Progenitor cell of endocrine pancreas (in vitro differentiated cells): Measurements from ENCODE around the gene TCTN2. TPM values are rescaled to one million over a fixed set of nuclear protein-coding genes. Genes with fewer than 3 reads are reported as not detected.

Experiments
- DNase-seq: peaks from one replicate; pipeline ENCODE4 v3.0.0; 2021; ENCODE audit warnings: low spot score; ENCODE audit not compliant: unreplicated experiment
- H3K27ac Mint-ChIP-seq: 2 replicates; pipeline ENCODE4 v1.8.0; 2021; ENCODE audit warnings: mild to moderate bottlenecking, moderate library complexity, mixed read lengths
- H3K27me3 Mint-ChIP-seq: 2 replicates; pipeline ENCODE4 v1.8.0; 2021; ENCODE audit warnings: mixed read lengths
- H3K36me3 Mint-ChIP-seq: 2 replicates; pipeline ENCODE4 v1.8.0; 2022; ENCODE audit warnings: mixed read lengths; ENCODE audit not compliant: insufficient read depth
- H3K4me1 Mint-ChIP-seq: 2 replicates; pipeline ENCODE4 v1.8.0; 2021; ENCODE audit warnings: low read depth, mixed read lengths
- H3K4me3 Mint-ChIP-seq: 2 replicates; pipeline ENCODE4 v1.8.0; 2021; ENCODE audit warnings: low read depth, mild to moderate bottlenecking, moderate library complexity, mixed read lengths
- H3K9me3 Mint-ChIP-seq: 2 replicates; pipeline ENCODE4 v1.8.0; 2021; ENCODE audit warnings: low read depth, mixed read lengths
- CTCF ChIP-seq: fragments of 200-600 bp; sonication (generic); IDR thresholded peaks from one replicate; pipeline ENCODE4 v1.5.0; 2021; ENCODE audit warnings: antibody characterized with exemption, mild to moderate bottlenecking; ENCODE audit not compliant: unreplicated experiment
- total RNA-seq: library from RNA; stranded (reverse); gene quantifications from 2 replicates; pipeline ENCODE4 v1.2.1, GENCODE V29; 2021

The TCTN2 gene
- total RNA-seq, 1 donor from 2014 or later = 37.6 TPM

GRCh38 chr12:123723765-123724164 lies 52.9 kb downstream of the TCTN2 start:
- Mint-ChIP-seq H3K36me3 (peaks cover 21% of the 10 kb centered on the region), H3K4me3 (no peak overlapping the region), H3K27ac (no peak overlapping the region), H3K9me3 (no peaks in the 10 kb centered on the region), H3K27me3 (no peaks in the 10 kb centered on the region), H3K4me1 (peaks cover 26% of the 10 kb centered on the region)
- DNase-seq = no peak
- TF ChIP-seq CTCF = no peak

GRCh38 chr12:123726244-123726643 lies 55.3 kb downstream of the TCTN2 start:
- no peak for DNase-seq
- Mint-ChIP-seq H3K4me3 (no peak overlapping the region), H3K27me3 (no peaks in the 10 kb centered on the region), H3K9me3 (no peaks in the 10 kb centered on the region), H3K36me3 (peaks cover 30% of the 10 kb centered on the region), H3K4me1 (peaks cover 8% of the 10 kb centered on the region), H3K27ac (no peak overlapping the region)
- no peak for TF ChIP-seq CTCF

- TF ChIP-seq CTCF = no peak
- H3K27me3 Mint-ChIP-seq = no peaks in the 10 kb centered on the region
- DNase-seq = no peak
- H3K9me3 Mint-ChIP-seq = no peaks in the 10 kb centered on the region
- H3K27ac Mint-ChIP-seq = no peak overlapping the region
- H3K36me3 Mint-ChIP-seq = peaks cover 33% of the 10 kb centered on the region
- no peak overlapping the region for H3K4me3 Mint-ChIP-seq
- peaks cover 6% of the 10 kb centered on the region for H3K4me1 Mint-ChIP-seq
Observed at GRCh38 chr12:123726962-123727361, 56.0 kb downstream of the TCTN2 start.

GRCh38 chr12:123727878-123728277 lies 57.0 kb downstream of the TCTN2 start:
- Mint-ChIP-seq H3K4me3 (no peak overlapping the region), H3K9me3 (no peaks in the 10 kb centered on the region), H3K27ac (no peak overlapping the region), H3K27me3 (no peaks in the 10 kb centered on the region), H3K4me1 (peaks cover under 1% of the 10 kb centered on the region), H3K36me3 (peaks cover 33% of the 10 kb centered on the region)
- TF ChIP-seq CTCF = no peak
- no peak for DNase-seq

- H3K4me3 Mint-ChIP-seq = no peak overlapping the region
- no peak overlapping the region for H3K27ac Mint-ChIP-seq
- no peaks in the 10 kb centered on the region for H3K4me1 Mint-ChIP-seq
- no peaks in the 10 kb centered on the region for H3K27me3 Mint-ChIP-seq
- H3K36me3 Mint-ChIP-seq = peaks cover 43% of the 10 kb centered on the region
- no peak for TF ChIP-seq CTCF
- DNase-seq = no peak
- H3K9me3 Mint-ChIP-seq = no peaks in the 10 kb centered on the region
Observed at GRCh38 chr12:123731596-123731995, 60.7 kb downstream of the TCTN2 start.
